ENCODE data around the gene PCK2. TPM values are rescaled to one million over a fixed set of nuclear protein-coding genes. Genes with fewer than 3 reads are reported as not detected.

Gene PCK2
- polyA plus RNA-seq, 1 donor from 2014 or later, result 1.2 TPM

- Histone ChIP-seq H3K27ac (ENCODE audit: low read length) (no peak overlapping the region), H3K9me3 (ENCODE audit: low read length) (no peaks in the 10 kb centered on the region), H3K9ac (ENCODE audit: low read length) (no peak overlapping the region), H3K4me2 (ENCODE audit: low read length) (no peak overlapping the region), H3K4me3 (ENCODE audit: low read length) (no peak overlapping the region), H3K27me3 (ENCODE audit: insufficient read depth, low read depth, low read length) (no peaks in the 10 kb centered on the region), H3K9me2 (ENCODE audit: insufficient read depth, low read length) (no peaks in the 10 kb centered on the region), H3K79me2 (replicated peaks; ENCODE audit: insufficient read depth, low read length) (no peaks in the 10 kb centered on the region), H4K20me1 (ENCODE audit: insufficient read depth) (no peaks in the 10 kb centered on the region), H2AFZ (ENCODE audit: low read depth, low read length) (no peak overlapping the region), H3F3A (ENCODE audit: insufficient read depth, low read length, poor library complexity, severe bottlenecking) (no peaks in the 10 kb centered on the region), H3K36me3 (ENCODE audit: insufficient read depth, low read length) (no peaks in the 10 kb centered on the region)
- TF ChIP-seq REST (IDR thresholded peaks at IDR 0.05; ENCODE audit: borderline replicate concordance), result no peak
- no peak for TF ChIP-seq EZH2 (IDR thresholded peaks at IDR 0.05; ENCODE audit: borderline replicate concordance, insufficient read depth, low read length, poor library complexity, severe bottlenecking)
- no peak for TF ChIP-seq SMC3 (conservative IDR thresholded peaks at IDR 0.05; ENCODE audit: poor library complexity)
- no peak for TF ChIP-seq TAF1 (IDR thresholded peaks at IDR 0.05; ENCODE audit: low read depth)
- no peak for TF ChIP-seq EP300 (conservative IDR thresholded peaks at IDR 0.05; ENCODE audit: poor library complexity, severe bottlenecking)
- no peak for TF ChIP-seq RAD21 (conservative IDR thresholded peaks at IDR 0.05)
- no peak for TF ChIP-seq MXI1 (conservative IDR thresholded peaks at IDR 0.05; ENCODE audit: poor library complexity, severe bottlenecking)
- TF ChIP-seq CTCF (IDR thresholded peaks at IDR 0.05; ENCODE audit: poor library complexity, severe bottlenecking), result no peak
- TF ChIP-seq POLR2AphosphoS5 (IDR thresholded peaks at IDR 0.05), result no peak
These were observed 25.2 kb upstream of the PCK2 start for GRCh38 chr14:24068711-24069410.

DNA sequence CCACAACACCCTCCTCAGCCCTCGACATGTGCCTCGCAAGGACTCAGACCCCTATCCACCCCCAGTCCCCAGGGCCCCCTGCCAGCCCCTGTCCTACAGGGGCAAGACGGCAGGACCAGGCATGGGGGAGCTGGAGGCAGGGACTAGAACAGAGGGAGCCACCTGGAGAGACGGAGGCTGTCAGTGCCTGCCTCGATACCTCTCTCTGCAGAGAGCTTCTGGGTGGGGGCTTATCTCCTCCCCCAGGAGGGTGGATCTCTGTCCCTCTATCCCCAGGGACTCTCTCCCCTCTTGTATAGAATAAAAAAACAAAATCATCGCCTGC is 24.7 kb upstream of the PCK2 start:
- Histone ChIP-seq H3K9me3 (ENCODE audit: low read length) (no peaks in the 10 kb centered on the region), H3F3A (ENCODE audit: insufficient read depth, low read length, poor library complexity, severe bottlenecking) (no peaks in the 10 kb centered on the region), H3K27ac (ENCODE audit: low read length) (no peak overlapping the region), H3K4me2 (ENCODE audit: low read length) (no peak overlapping the region), H3K9me2 (ENCODE audit: insufficient read depth, low read length) (no peaks in the 10 kb centered on the region), H2AFZ (ENCODE audit: low read depth, low read length) (no peak overlapping the region), H4K20me1 (ENCODE audit: insufficient read depth) (no peaks in the 10 kb centered on the region), H3K79me2 (replicated peaks; ENCODE audit: insufficient read depth, low read length) (no peaks in the 10 kb centered on the region), H3K36me3 (ENCODE audit: insufficient read depth, low read length) (no peaks in the 10 kb centered on the region), H3K9ac (ENCODE audit: low read length) (no peak overlapping the region), H3K4me3 (ENCODE audit: low read length) (no peak overlapping the region), H3K27me3 (ENCODE audit: insufficient read depth, low read depth, low read length) (no peaks in the 10 kb centered on the region)
- no peak for TF ChIP-seq EZH2 (IDR thresholded peaks at IDR 0.05; ENCODE audit: borderline replicate concordance, insufficient read depth, low read length, poor library complexity, severe bottlenecking)
- TF ChIP-seq EP300 (conservative IDR thresholded peaks at IDR 0.05; ENCODE audit: poor library complexity, severe bottlenecking), result no peak
- TF ChIP-seq POLR2AphosphoS5 (IDR thresholded peaks at IDR 0.05), result no peak
- TF ChIP-seq RAD21 (conservative IDR thresholded peaks at IDR 0.05), result no peak
- no peak for TF ChIP-seq REST (IDR thresholded peaks at IDR 0.05; ENCODE audit: borderline replicate concordance)
- no peak for TF ChIP-seq MXI1 (conservative IDR thresholded peaks at IDR 0.05; ENCODE audit: poor library complexity, severe bottlenecking)

Data from neural cell (in vitro differentiated cells).